HCT116 (cell line): Measurements from ENCODE around the gene CAB39L.

Experiments used
- CTCF ChIP-seq, 3 experiments: fragments of 200-600 bp in 1 of 3; sonication (generic) in 1 of 3; IDR thresholded peaks in 2 of 3; conservative IDR thresholded peaks in 1 of 3; 2 replicates each; pipeline ENCODE4 v1.5.1; 2012 to 2017; ENCODE audit warnings: low read depth in 2 of 3, low read length in 2 of 3, antibody characterized with exemption in 1 of 3, borderline replicate concordance in 1 of 3, control low read depth in 1 of 3, mild to moderate bottlenecking in 1 of 3, mixed read lengths in 1 of 3, mixed run types in 1 of 3, moderate library complexity in 1 of 3; ENCODE audit not compliant: insufficient read depth in 1 of 3
- EGR1 ChIP-seq: IDR thresholded peaks from 2 replicates; pipeline ENCODE4 v1.6.1; 2012; ENCODE audit warnings: low read depth
- FOSL1 ChIP-seq: IDR thresholded peaks from 2 replicates; pipeline ENCODE4 v1.6.1; 2012; ENCODE audit warnings: low read depth
- JUND ChIP-seq: IDR thresholded peaks from 2 replicates; pipeline ENCODE4 v1.6.1; 2012
- POLR2A ChIP-seq: IDR thresholded peaks from 2 replicates; pipeline ENCODE4 v1.7.0; 2011; ENCODE audit warnings: borderline replicate concordance; ENCODE audit not compliant: insufficient read depth, insufficient read length; ENCODE audit errors: extremely low read depth
- POLR2AphosphoS5 ChIP-seq: IDR thresholded peaks from 2 replicates; pipeline ENCODE4 v1.6.1; 2011; ENCODE audit warnings: mild to moderate bottlenecking, low read depth, low read length, moderate library complexity
- SRF ChIP-seq: IDR thresholded peaks from 2 replicates; pipeline ENCODE4 v1.6.1; 2012; ENCODE audit warnings: low read depth
- TCF7L2 ChIP-seq: IDR thresholded peaks from 2 replicates; pipeline ENCODE4 v1.7.0; 2011; ENCODE audit warnings: borderline replicate concordance, inconsistent platforms; ENCODE audit not compliant: insufficient read depth, insufficient read length; ENCODE audit errors: extremely low read depth
- TF ChIP-seq, protein P1 (sequence below): IDR thresholded peaks from 2 replicates; pipeline ENCODE4 v1.6.1; 2012

DNA sequence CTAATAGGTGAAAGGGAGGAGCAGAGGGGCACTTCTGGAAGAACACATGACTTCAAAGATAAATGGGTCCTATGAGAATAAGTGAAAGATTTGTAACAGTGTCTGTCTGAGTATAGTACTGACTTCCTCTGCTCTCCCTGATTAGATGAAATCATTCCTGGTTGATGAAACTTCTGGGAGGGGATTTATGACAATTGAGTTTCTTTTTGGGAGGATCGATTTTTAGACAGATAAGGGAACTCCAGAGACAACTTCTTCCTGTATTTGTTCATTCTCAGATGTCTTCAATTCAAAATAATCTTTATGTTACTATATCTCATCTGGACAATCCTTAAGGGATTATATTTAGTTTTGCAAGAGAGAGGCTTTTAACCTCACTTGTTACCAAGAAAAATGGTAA, 20.2 kb upstream of the CAB39L start:
- TF ChIP-seq, protein P1, sequence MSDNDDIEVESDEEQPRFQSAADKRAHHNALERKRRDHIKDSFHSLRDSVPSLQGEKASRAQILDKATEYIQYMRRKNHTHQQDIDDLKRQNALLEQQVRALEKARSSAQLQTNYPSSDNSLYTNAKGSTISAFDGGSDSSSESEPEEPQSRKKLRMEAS: no peak
- TF ChIP-seq CTCF (IDR thresholded peaks at IDR 0.05 in 2 of 3, conservative IDR thresholded peaks at IDR 0.05 in 1 of 3; ENCODE audit: borderline replicate concordance in 1 of 3, insufficient read depth in 1 of 3, low read depth in 2 of 3, low read length in 2 of 3): no peak
- TF ChIP-seq POLR2A: no peak
- no peak for TF ChIP-seq JUND
- no peak for TF ChIP-seq SRF
- TF ChIP-seq TCF7L2: no peak
- no peak for TF ChIP-seq POLR2AphosphoS5
- no peak for TF ChIP-seq EGR1
- no peak for TF ChIP-seq FOSL1
